IMR-90 (cell line): ENCODE measurements around the gene IFNGR1. TPM values are rescaled to one million over a fixed set of nuclear protein-coding genes. Genes with fewer than 3 reads are reported as not detected.

Experiments
- ATAC-seq: fragments of 200-7000 bp; cut with Tn5 transposase; 2 replicates; pipeline ENCODE4 v1.9.1; 2020; ENCODE audit warnings: low read depth, mild to moderate bottlenecking, moderate library complexity
- BruUV-seq: library from RNA; stranded (reverse); fragments of 400-500 nt; replicated peaks from 2 replicates; lab custom pipeline; 2021; lab: Mats Ljungman, UMichigan
- CTCF ChIA-PET: fragments of 300-600 bp; formaldehyde crosslinking; extraction: SDS; loops from one replicate; lab custom pipeline; 2021; ENCODE audit warnings: antibody characterized with exemption; lab: Yijun Ruan, JAX
- POLR2A ChIA-PET: fragments of 300-600 bp; sonication (Branson Sonifier 250); formaldehyde crosslinking; loops from one replicate; lab custom pipeline; 2022; ENCODE audit warnings: antibody characterized with exemption; ENCODE audit not compliant: unreplicated experiment; lab: Charles Lee
- DNase-seq: peaks from one replicate; pipeline ENCODE4 v3.0.0; 2013
- H2AFZ ChIP-seq: replicated peaks from 2 replicates; pipeline ENCODE3; 2013; ENCODE audit warnings: low read length, mild to moderate bottlenecking; ENCODE audit not compliant: poor library complexity
- H2AK5ac ChIP-seq: 2 replicates; pipeline ENCODE4 v1.6.1; 2013; ENCODE audit warnings: low read depth, low read length, inconsistent platforms
- H2AK9ac ChIP-seq: replicated peaks from 2 replicates; pipeline ENCODE3; 2013; ENCODE audit warnings: mild to moderate bottlenecking, low read depth, low read length, moderate library complexity; ENCODE audit not compliant: poor library complexity
- H2BK120ac ChIP-seq: 2 replicates; pipeline ENCODE4 v1.6.1; 2013; ENCODE audit warnings: low read depth, low read length, inconsistent platforms
- H2BK15ac ChIP-seq: 3 replicates; pipeline ENCODE4 v1.6.1; 2013; ENCODE audit warnings: low read depth, low read length, inconsistent platforms
- H2BK20ac ChIP-seq: 2 replicates; pipeline ENCODE4 v1.6.1; 2013; ENCODE audit warnings: low read depth, mild to moderate bottlenecking, inconsistent platforms, low read length, moderate library complexity
- H2BK5ac ChIP-seq: 2 replicates; pipeline ENCODE4 v1.6.1; 2013; ENCODE audit warnings: mild to moderate bottlenecking, low read depth, low read length, inconsistent platforms; ENCODE audit not compliant: poor library complexity, severe bottlenecking
- H3K14ac ChIP-seq: replicated peaks from 2 replicates; pipeline ENCODE4 v1.6.1; 2013; ENCODE audit warnings: low read depth, low read length, inconsistent platforms
- H3K18ac ChIP-seq: 2 replicates; pipeline ENCODE4 v1.6.1; 2013; ENCODE audit warnings: low read depth, low read length, control low read depth
- H3K23ac ChIP-seq: 2 replicates; pipeline ENCODE4 v1.6.1; 2013; ENCODE audit warnings: low read depth, low read length, inconsistent platforms
- H3K27ac ChIP-seq: 2 replicates; pipeline ENCODE4 v1.5.1; 2013; ENCODE audit warnings: mild to moderate bottlenecking, control low read depth, low read length; ENCODE audit not compliant: insufficient read depth
- H3K27me3 ChIP-seq: 2 replicates; pipeline ENCODE4 v1.6.1; 2013; ENCODE audit warnings: low read length; ENCODE audit not compliant: control insufficient read depth, insufficient read depth
- H3K36me3 ChIP-seq: 2 replicates; pipeline ENCODE4 v1.6.1; 2013; ENCODE audit warnings: low read length, mixed read lengths; ENCODE audit not compliant: control insufficient read depth, insufficient read depth
- H3K4ac ChIP-seq: 2 replicates; pipeline ENCODE4 v1.6.1; 2013; ENCODE audit warnings: low read depth, low read length, inconsistent platforms
- H3K4me1 ChIP-seq: 2 replicates; pipeline ENCODE4 v1.6.1; 2013; ENCODE audit warnings: low read length, mixed read lengths; ENCODE audit not compliant: control insufficient read depth, insufficient read depth
- H3K4me2 ChIP-seq: 2 replicates; pipeline ENCODE4 v1.6.1; 2013; ENCODE audit warnings: low read depth, mild to moderate bottlenecking, control low read depth, low read length, moderate library complexity
- H3K4me3 ChIP-seq: 2 replicates; pipeline ENCODE4 v1.5.1; 2013; ENCODE audit warnings: low read depth, mild to moderate bottlenecking, control low read depth, low read length, moderate library complexity; ENCODE audit not compliant: insufficient read depth
- H3K56ac ChIP-seq: 2 replicates; pipeline ENCODE4 v1.6.1; 2013; ENCODE audit warnings: low read length, inconsistent platforms; ENCODE audit not compliant: insufficient read depth; ENCODE audit errors: extremely low read depth
- H3K79me1 ChIP-seq, 2 experiments: 2 replicates each; pipeline ENCODE4 v1.6.1; 2013; ENCODE audit warnings: low read length in 2 of 2, inconsistent platforms in 1 of 2, low read depth in 1 of 2
- H3K9ac ChIP-seq: 2 replicates; pipeline ENCODE4 v1.6.1; 2013; ENCODE audit warnings: low read depth, low read length, control low read depth
- H3K9me1 ChIP-seq: 2 replicates; pipeline ENCODE4 v1.6.1; 2013; ENCODE audit warnings: low read length, inconsistent platforms; ENCODE audit not compliant: insufficient read depth
- H3K9me3 ChIP-seq: 2 replicates; pipeline ENCODE4 v1.6.1; 2013; ENCODE audit warnings: low read length; ENCODE audit not compliant: control insufficient read depth, insufficient read depth
- H4K20me1 ChIP-seq: 2 replicates; pipeline ENCODE4 v1.6.1; 2013; ENCODE audit warnings: low read length, inconsistent platforms; ENCODE audit not compliant: insufficient read depth
- H4K5ac ChIP-seq: 2 replicates; pipeline ENCODE4 v1.6.1; 2013; ENCODE audit warnings: mild to moderate bottlenecking, low read depth, low read length, control low read depth
- H4K8ac ChIP-seq, 2 experiments: 2 replicates each; pipeline ENCODE4 v1.6.1; 2013; ENCODE audit warnings: low read depth in 2 of 2, low read length in 2 of 2, control low read depth in 1 of 2, inconsistent platforms in 1 of 2
- H4K91ac ChIP-seq: 2 replicates; pipeline ENCODE4 v1.6.1; 2013; ENCODE audit warnings: low read depth, low read length, inconsistent platforms; ENCODE audit not compliant: insufficient read depth
- BHLHE40 ChIP-seq: fragments of 150-350 bp; IDR thresholded peaks from 2 replicates; pipeline ENCODE4 v1.6.1; 2016; ENCODE audit warnings: mild to moderate bottlenecking, low read depth, low read length
- CEBPB ChIP-seq: IDR thresholded peaks from 2 replicates; pipeline ENCODE4 v1.6.1; 2012; ENCODE audit warnings: low read depth, low read length, improper control_type of control experiment
- CHD1 ChIP-seq: IDR thresholded peaks from 2 replicates; pipeline ENCODE4 v1.6.1; 2012; ENCODE audit warnings: low read depth, low read length, improper control_type of control experiment
- MAFK ChIP-seq: IDR thresholded peaks from 2 replicates; pipeline ENCODE4 v1.6.1; 2012; ENCODE audit warnings: low read depth, low read length, improper control_type of control experiment
- MAZ ChIP-seq: IDR thresholded peaks from 2 replicates; pipeline ENCODE4 v1.6.1; 2012; ENCODE audit warnings: low read depth, mild to moderate bottlenecking, low read length, improper control_type of control experiment, moderate library complexity, borderline replicate concordance
- MXI1 ChIP-seq: IDR thresholded peaks from 2 replicates; pipeline ENCODE4 v1.6.1; 2012; ENCODE audit warnings: low read depth, mild to moderate bottlenecking, low read length, moderate library complexity, borderline replicate concordance
- NFE2L2 ChIP-seq: fragments of 150-350 bp; IDR thresholded peaks from 2 replicates; pipeline ENCODE4 v1.6.1; 2016; ENCODE audit warnings: low read depth, mild to moderate bottlenecking, low read length
- POLR2A ChIP-seq: IDR thresholded peaks from 2 replicates; pipeline ENCODE4 v1.6.1; 2012; ENCODE audit warnings: mild to moderate bottlenecking, low read depth, low read length
- RAD21 ChIP-seq: IDR thresholded peaks from 2 replicates; pipeline ENCODE4 v1.6.1; 2012; ENCODE audit warnings: low read length, improper control_type of control experiment
- RCOR1 ChIP-seq: IDR thresholded peaks from 2 replicates; pipeline ENCODE4 v1.6.1; 2012; ENCODE audit warnings: mild to moderate bottlenecking, low read length, improper control_type of control experiment; ENCODE audit not compliant: insufficient replicate concordance
- RFX5 ChIP-seq: IDR thresholded peaks from 2 replicates; pipeline ENCODE4 v1.8.0; 2012; ENCODE audit warnings: low read depth, mild to moderate bottlenecking, low read length, moderate library complexity
- SMC3 ChIP-seq: fragments of 150-350 bp; IDR thresholded peaks from 2 replicates; pipeline ENCODE4 v1.6.1; 2016; ENCODE audit warnings: low read depth, mild to moderate bottlenecking, antibody characterized with exemption, low read length, moderate library complexity
- whole genome bisulfite sequencing, 2 experiments: methylation state at CpG; one replicate each; pipeline versions ENCODE4 v1.1.5 to v1.1.7; 2013; ENCODE audit warnings: missing lambda C conversion rate in 2 of 2; ENCODE audit not compliant: insufficient read length in 1 of 2; ENCODE audit errors: extremely low coverage in 2 of 2; 5-methylcytosine and 5-hydroxymethylcytosine counted together
- dilution Hi-C: fragments of 300-500 bp; cut with HindIII; formaldehyde crosslinking; loops from one replicate; pipeline ENCODE4 v1.14.3; 2018; ENCODE audit warnings: low sequenced_read_pairs; ENCODE audit not compliant: unreplicated experiment
- in situ Hi-C: fragments of 300-500 bp; cut with MboI; formaldehyde crosslinking; loops from 3 replicates; pipeline ENCODE4 v1.14.3; 2019; ENCODE audit warnings: low sequenced_read_pairs, inconsistent platforms, mixed read lengths
- intact Hi-C: fragments of 100-400 bp; cut with micrococcal nuclease; formaldehyde crosslinking; loops from 2 replicates; pipeline ENCODE4 v1.10.0; 2022
- polyA plus RNA-seq, 3 experiments: library from polyadenylated mRNA; depleted of rRNA; stranded (reverse); fragments of >200 nt; gene quantifications; 2 replicates each; pipeline ENCODE4 v1.2.3, GENCODE V29; 2012; ENCODE audit warnings: low replicate concordance in 1 of 3
- total RNA-seq: library from RNA; depleted of rRNA; stranded (reverse); fragments of >200 nt; gene quantifications from 2 replicates; pipeline ENCODE4 v1.2.3, GENCODE V29; 2012
- TF ChIP-seq, protein P1 (sequence below): conservative IDR thresholded peaks from 2 replicates; pipeline ENCODE4 v1.5.1; 2012; ENCODE audit warnings: mild to moderate bottlenecking, low read depth, low read length, improper control_type of control experiment
- TF ChIP-seq, protein P2 (sequence below): fragments of 150-350 bp; IDR thresholded peaks from 2 replicates; pipeline ENCODE4 v1.6.1; 2017; ENCODE audit warnings: mild to moderate bottlenecking, antibody characterized with exemption, low read length, low read depth
- TF ChIP-seq, protein P3 (sequence below): fragments of 150-350 bp; IDR thresholded peaks from 2 replicates; pipeline ENCODE4 v1.6.1; 2016; ENCODE audit warnings: low read depth, mild to moderate bottlenecking, low read length, moderate library complexity, borderline replicate concordance

The IFNGR1 gene
- total and polyA plus RNA-seq, 2 of the 4 experiments (the other 2 are of a cell fraction) = 19.1 to 25.6 TPM

DNA sequence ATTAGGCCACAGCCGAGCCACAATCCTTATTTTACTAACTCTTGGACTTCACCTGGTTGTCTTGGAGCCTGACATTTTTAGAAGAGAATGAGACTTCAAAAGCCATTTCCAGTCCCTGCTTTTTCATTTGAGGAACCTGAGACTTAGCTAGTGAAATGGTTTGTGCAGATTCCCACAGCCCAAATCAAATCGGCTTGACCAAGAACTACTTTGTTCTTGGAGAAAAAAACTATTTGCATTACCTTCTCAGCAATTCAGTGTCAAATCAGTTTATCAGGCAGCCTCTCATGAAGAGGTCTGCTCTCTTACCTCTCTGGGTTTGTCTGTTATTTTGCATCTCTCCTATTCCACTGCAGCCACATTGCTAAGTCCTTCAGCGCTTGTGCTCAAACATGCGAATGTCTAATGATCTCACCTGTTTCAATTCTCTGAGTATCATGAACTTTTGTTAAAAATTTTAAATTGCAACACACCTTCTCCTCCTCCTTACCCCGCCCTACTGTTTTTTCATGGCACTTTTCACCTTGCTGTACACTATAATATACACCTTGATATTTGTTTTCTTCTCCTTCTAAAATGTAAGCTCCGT, 573 bp upstream of the IFNGR1 start:
- H3K9ac ChIP-seq = peak overlapping the region; percentile 54; the same call in 1 of the 2 replicates
- no peak overlapping the region for H2AK5ac ChIP-seq
- in situ Hi-C loops (no loop called here), intact Hi-C loops (no loop called here), dilution Hi-C loops (no loop called here)
- peak overlapping the region; percentile 56 for H4K5ac ChIP-seq
- DNase-seq (no peak), ATAC-seq (no peak; the same call in 1 of the 2 replicates)
- H3K4me2 ChIP-seq = peak overlapping the region; percentile 92
- H4K20me1 ChIP-seq = peaks cover 17% of the 10 kb centered on the region
- BruUV-seq = no TSS peak
- 83% methylated on average over 3 of the region's 6 CpGs; no CpG with 5 or more reads in 1 of the 2 experiments for WGBS, 2 experiments
- H3K27me3 ChIP-seq = no peaks in the 10 kb centered on the region
- H3K14ac ChIP-seq = peak overlapping the region; percentile 49; the same call in 1 of the 2 replicates
- no peak overlapping the region for H2BK15ac ChIP-seq
- no peaks in the 10 kb centered on the region for H3K9me3 ChIP-seq
- H3K4me3 ChIP-seq = peak overlapping the region; percentile 96
- peak overlapping the region; percentile 22; the same call in 1 of the 2 replicates for H3K18ac ChIP-seq
- no peak overlapping the region for H2AK9ac ChIP-seq
- no peak overlapping the region for H3K27ac ChIP-seq
- peak overlapping the region; percentile 54; the same call in 1 of the 2 replicates for H2BK20ac ChIP-seq
- H3K23ac ChIP-seq = peak overlapping the region; percentile 49; the same call in 1 of the 2 replicates
- peak overlapping the region; percentile 100 for H2AFZ ChIP-seq
- H3K36me3 ChIP-seq = no peaks in the 10 kb centered on the region
- H3K4me1 ChIP-seq = peaks cover 2% of the 10 kb centered on the region
- peaks cover 10% of the 10 kb centered on the region for H3K9me1 ChIP-seq
- CTCF ChIA-PET = no interaction called here
- peak overlapping the region; percentile 91 to 92 for H4K8ac ChIP-seq
- peaks cover 13 to 26% of the 10 kb centered on the region in 2 experiments; a peak in 3 of 4 replicates for H3K79me1 ChIP-seq
- H3K56ac ChIP-seq = peak overlapping the region; percentile 24; the same call in 1 of the 2 replicates
- peak overlapping the region; percentile 19; the same call in 1 of the 2 replicates for H4K91ac ChIP-seq
- H3K4ac ChIP-seq = peak overlapping the region; percentile 37; the same call in 1 of the 2 replicates
- no peak overlapping the region for H2BK5ac ChIP-seq
- POLR2A ChIA-PET = no interaction called here
- H2BK120ac ChIP-seq = peak overlapping the region; percentile 7; the same call in 1 of the 2 replicates
- TF ChIP-seq RAD21 (no peak), SMC3 (no peak), CEBPB (no peak), NFE2L2 (no peak), RCOR1 (no peak), MAZ (no peak), BHLHE40 (no peak), CHD1 (no peak), MAFK (no peak), POLR2A (no peak), MXI1 (no peak), RFX5 (no peak)
- TF ChIP-seq, protein P1, sequence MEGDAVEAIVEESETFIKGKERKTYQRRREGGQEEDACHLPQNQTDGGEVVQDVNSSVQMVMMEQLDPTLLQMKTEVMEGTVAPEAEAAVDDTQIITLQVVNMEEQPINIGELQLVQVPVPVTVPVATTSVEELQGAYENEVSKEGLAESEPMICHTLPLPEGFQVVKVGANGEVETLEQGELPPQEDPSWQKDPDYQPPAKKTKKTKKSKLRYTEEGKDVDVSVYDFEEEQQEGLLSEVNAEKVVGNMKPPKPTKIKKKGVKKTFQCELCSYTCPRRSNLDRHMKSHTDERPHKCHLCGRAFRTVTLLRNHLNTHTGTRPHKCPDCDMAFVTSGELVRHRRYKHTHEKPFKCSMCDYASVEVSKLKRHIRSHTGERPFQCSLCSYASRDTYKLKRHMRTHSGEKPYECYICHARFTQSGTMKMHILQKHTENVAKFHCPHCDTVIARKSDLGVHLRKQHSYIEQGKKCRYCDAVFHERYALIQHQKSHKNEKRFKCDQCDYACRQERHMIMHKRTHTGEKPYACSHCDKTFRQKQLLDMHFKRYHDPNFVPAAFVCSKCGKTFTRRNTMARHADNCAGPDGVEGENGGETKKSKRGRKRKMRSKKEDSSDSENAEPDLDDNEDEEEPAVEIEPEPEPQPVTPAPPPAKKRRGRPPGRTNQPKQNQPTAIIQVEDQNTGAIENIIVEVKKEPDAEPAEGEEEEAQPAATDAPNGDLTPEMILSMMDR = no peak
- TF ChIP-seq, protein P2, sequence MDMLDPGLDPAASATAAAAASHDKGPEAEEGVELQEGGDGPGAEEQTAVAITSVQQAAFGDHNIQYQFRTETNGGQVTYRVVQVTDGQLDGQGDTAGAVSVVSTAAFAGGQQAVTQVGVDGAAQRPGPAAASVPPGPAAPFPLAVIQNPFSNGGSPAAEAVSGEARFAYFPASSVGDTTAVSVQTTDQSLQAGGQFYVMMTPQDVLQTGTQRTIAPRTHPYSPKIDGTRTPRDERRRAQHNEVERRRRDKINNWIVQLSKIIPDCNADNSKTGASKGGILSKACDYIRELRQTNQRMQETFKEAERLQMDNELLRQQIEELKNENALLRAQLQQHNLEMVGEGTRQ = no peak
- TF ChIP-seq, protein P3, sequence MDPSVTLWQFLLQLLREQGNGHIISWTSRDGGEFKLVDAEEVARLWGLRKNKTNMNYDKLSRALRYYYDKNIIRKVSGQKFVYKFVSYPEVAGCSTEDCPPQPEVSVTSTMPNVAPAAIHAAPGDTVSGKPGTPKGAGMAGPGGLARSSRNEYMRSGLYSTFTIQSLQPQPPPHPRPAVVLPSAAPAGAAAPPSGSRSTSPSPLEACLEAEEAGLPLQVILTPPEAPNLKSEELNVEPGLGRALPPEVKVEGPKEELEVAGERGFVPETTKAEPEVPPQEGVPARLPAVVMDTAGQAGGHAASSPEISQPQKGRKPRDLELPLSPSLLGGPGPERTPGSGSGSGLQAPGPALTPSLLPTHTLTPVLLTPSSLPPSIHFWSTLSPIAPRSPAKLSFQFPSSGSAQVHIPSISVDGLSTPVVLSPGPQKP = no peak
